ENCODE results near the gene CBX5. TPM values are rescaled to one million over a fixed set of nuclear protein-coding genes. Genes with fewer than 3 reads are reported as not detected.

Gene CBX5
- total RNA-seq, 1 experiment from 2014 or later: 109 TPM

- DNase-seq (ENCODE audit: unreplicated experiment): no peak
- peaks cover 6% of the 10 kb centered on the region for H3K36me3 Mint-ChIP-seq (ENCODE audit: insufficient read depth, unreplicated experiment)
- intact Hi-C loops (cut with micrococcal nuclease): no loop called here
- no peak overlapping the region for H3K27ac Mint-ChIP-seq (ENCODE audit: low read depth, unreplicated experiment)
- H3K27me3 Mint-ChIP-seq (ENCODE audit: insufficient read depth, unreplicated experiment): no peaks in the 10 kb centered on the region
- BruUV-seq (replicated peaks): no TSS peak
- CTCF ChIA-PET: interaction anchor here (0.6 to 4.7 kb wide), 18 partner anchors 7 to 964 kb away, joined by 3 to 42 read pairs (median 5); partner anchors contain the start of genes HOXC6 and SMUG1
- POLR2A ChIA-PET: interaction anchor here (1.1 to 1.3 kb wide), 2 partner anchors 67 to 213 kb away, joined by 3 read pairs; partner anchors contain the start of genes CBX5 and HOXC9
- no peaks in the 10 kb centered on the region for H3K9me3 Mint-ChIP-seq (ENCODE audit: unreplicated experiment)
- H3K4me1 Mint-ChIP-seq (ENCODE audit: insufficient read depth, unreplicated experiment): peaks cover 12% of the 10 kb centered on the region
- TF ChIP-seq CTCF (IDR thresholded peaks at IDR 0.05; ENCODE audit: unreplicated experiment): no peak
- H3K4me3 Mint-ChIP-seq (ENCODE audit: unreplicated experiment): no peak overlapping the region
Observed at GRCh38 chr12:54213079-54213478, 66.8 kb downstream of the CBX5 start.

GRCh38 chr12:54211920-54212319 is 68.0 kb downstream of the CBX5 start:
- H3K4me1 Mint-ChIP-seq (ENCODE audit: insufficient read depth, unreplicated experiment): peaks cover 14% of the 10 kb centered on the region
- DNase-seq (ENCODE audit: unreplicated experiment): no peak
- no TSS peak for BruUV-seq (replicated peaks)
- no peak overlapping the region for H3K27ac Mint-ChIP-seq (ENCODE audit: low read depth, unreplicated experiment)
- no peaks in the 10 kb centered on the region for H3K36me3 Mint-ChIP-seq (ENCODE audit: insufficient read depth, unreplicated experiment)
- no peaks in the 10 kb centered on the region for H3K9me3 Mint-ChIP-seq (ENCODE audit: unreplicated experiment)
- ChIA-PET POLR2A (no interaction called here), CTCF (interaction anchor here (0.6 to 7.7 kb wide), 9 partner anchors 9 to 227 kb away, joined by 3 to 200 read pairs (median 3); partner anchors contain the start of genes HOXC10, HOXC8 and HOXC9)
- intact Hi-C loops (cut with micrococcal nuclease): no loop called here
- no peak for TF ChIP-seq CTCF (IDR thresholded peaks at IDR 0.05; ENCODE audit: unreplicated experiment)
- no peaks in the 10 kb centered on the region for H3K27me3 Mint-ChIP-seq (ENCODE audit: insufficient read depth, unreplicated experiment)
- H3K4me3 Mint-ChIP-seq (ENCODE audit: unreplicated experiment): no peak overlapping the region

GRCh38 chr12:54210400-54210790 is 69.5 kb downstream of the CBX5 start:
- intact Hi-C loops (cut with micrococcal nuclease): no loop called here
- H3K27me3 Mint-ChIP-seq (ENCODE audit: insufficient read depth, unreplicated experiment): no peaks in the 10 kb centered on the region
- no TSS peak for BruUV-seq (replicated peaks)

GRCh38 chr12:54208591-54208990 is 71.3 kb downstream of the CBX5 start:
- no peak for DNase-seq (ENCODE audit: unreplicated experiment)
- intact Hi-C loops (cut with micrococcal nuclease): loop anchor here (1.0 kb wide), 1 partner anchor 202 kb away; no protein-coding TSS in a partner anchor
- no peak for TF ChIP-seq CTCF (IDR thresholded peaks at IDR 0.05; ENCODE audit: unreplicated experiment)
- Mint-ChIP-seq H3K36me3 (ENCODE audit: insufficient read depth, unreplicated experiment) (no peaks in the 10 kb centered on the region), H3K4me1 (ENCODE audit: insufficient read depth, unreplicated experiment) (peaks cover 6% of the 10 kb centered on the region), H3K9me3 (ENCODE audit: unreplicated experiment) (no peaks in the 10 kb centered on the region), H3K27me3 (ENCODE audit: insufficient read depth, unreplicated experiment) (peaks cover 11% of the 10 kb centered on the region), H3K4me3 (ENCODE audit: unreplicated experiment) (no peak overlapping the region), H3K27ac (ENCODE audit: low read depth, unreplicated experiment) (no peak overlapping the region)
- no TSS peak for BruUV-seq (replicated peaks)
- POLR2A ChIA-PET: interaction anchor here (1.0 to 2.1 kb wide), 3 partner anchors 35 to 209 kb away, joined by 3 to 11 read pairs (median 8); partner anchors contain the start of gene HOXC9
- CTCF ChIA-PET: interaction anchor here (0.5 to 7.7 kb wide), 28 partner anchors 7 to 506 kb away, joined by 3 to 200 read pairs (median 6); partner anchors contain the start of genes HOXC5, HOXC8, HOXC9 and SMUG1

More at GRCh38 chr12:54210400-54210790, 69.5 kb downstream of the CBX5 start:
- Mint-ChIP-seq H3K36me3 (ENCODE audit: insufficient read depth, unreplicated experiment) (no peaks in the 10 kb centered on the region), H3K9me3 (ENCODE audit: unreplicated experiment) (no peaks in the 10 kb centered on the region), H3K4me1 (ENCODE audit: insufficient read depth, unreplicated experiment) (peaks cover 6% of the 10 kb centered on the region), H3K27ac (ENCODE audit: low read depth, unreplicated experiment) (no peak overlapping the region), H3K4me3 (ENCODE audit: unreplicated experiment) (no peak overlapping the region)
- CTCF ChIA-PET: interaction anchor here (0.6 to 7.7 kb wide), 12 partner anchors 11 to 1643 kb away, joined by 3 to 200 read pairs (median 4); partner anchors contain the start of genes CBX5, HOXC5, HOXC8 and HOXC9
- POLR2A ChIA-PET: no interaction called here
- TF ChIP-seq CTCF (IDR thresholded peaks at IDR 0.05; ENCODE audit: unreplicated experiment): no peak
- DNase-seq (ENCODE audit: unreplicated experiment): no peak
